Osteoblast (primary cell): ENCODE measurements around the gene YES1. TPM values are rescaled to one million over a fixed set of nuclear protein-coding genes. Genes with fewer than 3 reads are reported as not detected.

Experiments used
- DNase-seq: peaks from one replicate; pipeline ENCODE4 v3.0.0; 2011; ENCODE audit warnings: low spot score, mixed read lengths; ENCODE audit not compliant: insufficient read length; ENCODE audit errors: missing footprints
- H2AFZ ChIP-seq: 2 replicates; pipeline ENCODE4 v1.6.0; 2011; ENCODE audit warnings: mild to moderate bottlenecking, low read length
- H3K27ac ChIP-seq: 2 replicates; pipeline ENCODE4 v1.5.1; 2011; ENCODE audit warnings: mild to moderate bottlenecking, low read depth, low read length, moderate library complexity
- H3K27me3 ChIP-seq: 2 replicates; pipeline ENCODE4 v1.6.0; 2012; ENCODE audit warnings: mild to moderate bottlenecking, control low read depth, inconsistent platforms, low read length, moderate library complexity; ENCODE audit not compliant: insufficient read depth
- H3K36me3 ChIP-seq: 2 replicates; pipeline ENCODE4 v1.5.1; 2011; ENCODE audit warnings: mild to moderate bottlenecking, low read length, control low read depth, moderate library complexity; ENCODE audit not compliant: insufficient read depth
- H3K4me1 ChIP-seq: 2 replicates; pipeline ENCODE4 v1.5.1; 2011; ENCODE audit warnings: mild to moderate bottlenecking, low read length, control low read depth, moderate library complexity; ENCODE audit not compliant: insufficient read depth
- H3K4me2 ChIP-seq: 2 replicates; pipeline ENCODE4 v1.6.0; 2011; ENCODE audit warnings: mild to moderate bottlenecking, low read length; ENCODE audit not compliant: insufficient read depth
- H3K4me3 ChIP-seq: fragments of 200-600 bp; sonication (generic); 3 replicates; pipeline ENCODE4 v1.5.1; 2012; ENCODE audit warnings: mild to moderate bottlenecking, low read length, inconsistent platforms; ENCODE audit not compliant: insufficient read depth
- H3K79me2 ChIP-seq: 2 replicates; pipeline ENCODE4 v1.6.0; 2012; ENCODE audit warnings: mild to moderate bottlenecking, low read length, control low read depth, inconsistent platforms; ENCODE audit not compliant: insufficient read depth
- H3K9me3 ChIP-seq: 2 replicates; pipeline ENCODE4 v1.5.1; 2011; ENCODE audit warnings: low read depth, low read length, control low read depth
- H4K20me1 ChIP-seq: 2 replicates; pipeline ENCODE4 v1.6.0; 2012; ENCODE audit warnings: mild to moderate bottlenecking, low read length, control low read depth; ENCODE audit not compliant: insufficient read depth
- total RNA-seq: library from RNA; depleted of rRNA; stranded (reverse); fragments of >200 nt; gene quantifications from 2 replicates; pipeline ENCODE4 v1.2.3, GENCODE V29; 2012
- TF ChIP-seq, protein P1 (sequence below): IDR thresholded peaks from 2 replicates; pipeline ENCODE4 v1.5.1; 2011; ENCODE audit warnings: mild to moderate bottlenecking, low read depth, low read length, moderate library complexity; ENCODE audit errors: extremely low read depth

The YES1 gene
- total RNA-seq, 1 donor: 99.5 TPM

GRCh38 chr18:849021-849420, 37.0 kb upstream of the YES1 start:
- Histone ChIP-seq H3K4me2 (no peak overlapping the region), H4K20me1 (no peaks in the 10 kb centered on the region), H3K27ac (no peak overlapping the region), H3K4me1 (peaks cover 7% of the 10 kb centered on the region), H3K36me3 (no peaks in the 10 kb centered on the region), H3K79me2 (no peaks in the 10 kb centered on the region), H3K27me3 (no peaks in the 10 kb centered on the region), H2AFZ (no peak overlapping the region), H3K4me3 (no peak overlapping the region), H3K9me3 (no peaks in the 10 kb centered on the region)
- DNase-seq: no peak
- TF ChIP-seq, protein P1, sequence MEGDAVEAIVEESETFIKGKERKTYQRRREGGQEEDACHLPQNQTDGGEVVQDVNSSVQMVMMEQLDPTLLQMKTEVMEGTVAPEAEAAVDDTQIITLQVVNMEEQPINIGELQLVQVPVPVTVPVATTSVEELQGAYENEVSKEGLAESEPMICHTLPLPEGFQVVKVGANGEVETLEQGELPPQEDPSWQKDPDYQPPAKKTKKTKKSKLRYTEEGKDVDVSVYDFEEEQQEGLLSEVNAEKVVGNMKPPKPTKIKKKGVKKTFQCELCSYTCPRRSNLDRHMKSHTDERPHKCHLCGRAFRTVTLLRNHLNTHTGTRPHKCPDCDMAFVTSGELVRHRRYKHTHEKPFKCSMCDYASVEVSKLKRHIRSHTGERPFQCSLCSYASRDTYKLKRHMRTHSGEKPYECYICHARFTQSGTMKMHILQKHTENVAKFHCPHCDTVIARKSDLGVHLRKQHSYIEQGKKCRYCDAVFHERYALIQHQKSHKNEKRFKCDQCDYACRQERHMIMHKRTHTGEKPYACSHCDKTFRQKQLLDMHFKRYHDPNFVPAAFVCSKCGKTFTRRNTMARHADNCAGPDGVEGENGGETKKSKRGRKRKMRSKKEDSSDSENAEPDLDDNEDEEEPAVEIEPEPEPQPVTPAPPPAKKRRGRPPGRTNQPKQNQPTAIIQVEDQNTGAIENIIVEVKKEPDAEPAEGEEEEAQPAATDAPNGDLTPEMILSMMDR: no peak

- Histone ChIP-seq H3K79me2 (no peaks in the 10 kb centered on the region), H3K36me3 (no peaks in the 10 kb centered on the region), H3K4me2 (no peak overlapping the region), H3K4me1 (peaks cover 7% of the 10 kb centered on the region), H3K27ac (no peak overlapping the region), H3K4me3 (no peak overlapping the region), H4K20me1 (no peaks in the 10 kb centered on the region), H2AFZ (no peak overlapping the region), H3K9me3 (no peaks in the 10 kb centered on the region), H3K27me3 (no peaks in the 10 kb centered on the region)
- no peak for DNase-seq
- TF ChIP-seq, protein P1: no peak
Observed at GRCh38 chr18:848062-848861, 36.2 kb upstream of the YES1 start.

DNA sequence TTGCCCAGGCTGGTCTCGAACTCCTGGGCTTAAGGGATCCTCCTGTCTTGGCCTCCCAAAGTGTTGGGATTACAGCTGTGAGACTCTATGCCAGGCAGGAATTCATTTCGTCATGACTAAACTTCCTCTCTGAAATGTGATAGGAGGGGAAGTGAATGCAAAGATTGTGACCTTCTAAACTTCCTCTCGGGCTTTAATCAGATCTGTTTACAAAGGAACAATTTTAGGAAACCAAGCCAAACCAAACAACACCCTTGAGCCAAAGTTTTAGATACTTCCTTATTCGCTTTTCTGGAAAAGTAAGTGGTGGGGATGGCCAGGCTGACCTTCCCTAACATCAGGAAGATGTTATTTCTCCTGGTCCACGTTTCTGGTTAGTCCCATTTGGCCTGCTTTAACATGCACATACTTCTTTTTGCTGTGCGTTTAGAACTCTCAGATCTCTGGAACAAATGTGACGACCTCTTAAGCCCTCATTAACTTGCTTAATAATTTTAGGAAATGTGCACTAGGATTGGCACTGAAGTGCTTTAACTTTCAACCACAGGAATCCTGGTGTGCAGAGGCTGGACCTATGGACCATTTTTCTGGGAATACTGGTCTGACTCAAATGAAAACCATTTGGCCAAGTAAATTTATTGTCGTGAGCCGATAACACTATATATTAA, 33.2 kb upstream of the YES1 start:
- Histone ChIP-seq H3K36me3 (no peaks in the 10 kb centered on the region), H3K27ac (no peak overlapping the region), H3K4me1 (peaks cover 7% of the 10 kb centered on the region), H3K4me2 (peak overlapping the region; percentile 34), H2AFZ (no peak overlapping the region), H3K79me2 (no peaks in the 10 kb centered on the region), H3K27me3 (no peaks in the 10 kb centered on the region), H4K20me1 (no peaks in the 10 kb centered on the region), H3K9me3 (no peaks in the 10 kb centered on the region), H3K4me3 (no peak overlapping the region)
- peak; percentile 87 for DNase-seq
- TF ChIP-seq, protein P1: no peak

DNA sequence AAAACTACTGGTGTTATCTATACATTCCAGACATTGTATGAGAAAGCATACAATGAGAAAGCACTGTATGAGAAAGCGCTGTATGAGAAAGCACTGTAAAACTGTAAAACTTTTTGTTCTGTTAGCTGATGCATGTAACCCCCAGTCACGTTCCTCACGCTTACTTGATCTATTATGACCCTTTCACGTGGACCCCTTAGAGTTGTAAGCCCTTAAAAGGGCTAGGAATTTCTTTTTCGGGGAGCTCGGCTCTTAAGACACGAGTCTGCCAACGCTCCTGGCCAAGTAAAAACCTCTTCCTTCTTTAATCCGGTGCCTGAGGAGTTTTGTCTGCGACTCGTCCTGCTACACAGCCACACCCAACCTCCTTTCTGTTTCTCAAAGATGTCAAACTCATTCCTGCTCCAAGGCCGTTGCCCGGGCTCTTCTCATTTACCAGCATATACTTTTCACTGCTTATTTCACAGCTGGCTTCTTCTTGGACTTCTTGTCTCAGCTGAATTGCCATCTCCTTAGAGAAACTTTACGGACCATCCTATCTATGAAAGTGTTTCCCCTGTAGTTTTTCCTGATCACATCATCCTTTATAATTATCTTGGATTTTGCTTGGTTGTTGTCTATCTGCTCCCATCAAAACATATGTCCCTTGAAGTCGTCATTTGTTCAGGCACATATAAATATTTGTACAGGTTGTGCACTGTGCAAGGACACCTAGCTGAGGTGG, 29.8 kb upstream of the YES1 start:
- H4K20me1 ChIP-seq: no peaks in the 10 kb centered on the region
- no peak overlapping the region for H3K4me3 ChIP-seq
- no peak overlapping the region for H3K27ac ChIP-seq
- TF ChIP-seq, protein P1: no peak
- H3K27me3 ChIP-seq: no peaks in the 10 kb centered on the region
- no peaks in the 10 kb centered on the region for H3K36me3 ChIP-seq
- no peaks in the 10 kb centered on the region for H3K9me3 ChIP-seq
- H3K79me2 ChIP-seq: no peaks in the 10 kb centered on the region
- DNase-seq: peak; percentile 60
- H3K4me2 ChIP-seq: no peak overlapping the region
- H3K4me1 ChIP-seq: peaks cover 9% of the 10 kb centered on the region
- H2AFZ ChIP-seq: peak overlapping the region; percentile 25
